A673 (cell line): Measurements from ENCODE around the gene SPEG.

Experiments
- CTCF ChIP-seq: fragments of 300-800, 200-600 bp; sonication (generic); conservative IDR thresholded peaks from 2 replicates; pipeline ENCODE4 v1.5.1; 2017; ENCODE audit warnings: low read depth, mild to moderate bottlenecking, antibody characterized with exemption, low read length, moderate library complexity, mixed read lengths
- EZH2 ChIP-seq: fragments of 200-600 bp; sonication (generic); IDR thresholded peaks from 2 replicates; pipeline ENCODE4 v1.6.1; 2017; ENCODE audit warnings: borderline replicate concordance, low read depth, mild to moderate bottlenecking, mixed read lengths, antibody characterized with exemption, low read length; ENCODE audit not compliant: poor library complexity, severe bottlenecking

DNA sequence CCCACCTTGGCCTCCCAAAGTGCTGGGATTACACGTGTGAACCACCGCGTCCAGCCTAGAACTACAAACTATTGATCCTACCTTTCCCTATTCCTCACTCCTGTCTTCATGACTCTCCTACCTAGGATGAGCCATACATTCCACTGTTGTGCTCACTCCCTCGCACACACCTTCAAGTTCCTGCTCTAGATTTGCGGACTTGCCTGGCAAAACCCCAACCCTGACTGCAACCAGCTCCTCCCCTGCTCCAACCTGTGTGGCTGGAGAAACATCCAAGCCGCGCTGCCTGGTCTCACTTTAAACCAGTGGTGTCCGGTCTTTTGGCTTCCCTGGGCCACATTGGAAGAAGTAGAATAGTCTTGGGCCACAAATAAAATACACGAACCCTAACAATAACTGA lies 41.9 kb upstream of the SPEG start:
- TF ChIP-seq CTCF: no peak
- no peak for TF ChIP-seq EZH2
